Ovary (tissue), 3 donors: ENCODE data around the gene LDB2.

Source experiments
- POLR2A ChIP-seq: fragments of 450-650 bp; IDR thresholded peaks from one replicate; pipeline ENCODE4 v1.6.1; 2017; ENCODE audit warnings: antibody characterized with exemption, mild to moderate bottlenecking, moderate library complexity
- TF ChIP-seq, protein P1 (sequence below), 3 donors: fragments of 450-650 bp in 2 of 3; fragments of 200-600 bp in 1 of 3; IDR thresholded peaks; one replicate each; pipeline versions ENCODE4 v1.5.1 to v1.8.0; 2016 to 2022; ENCODE audit warnings: antibody characterized with exemption in 3 of 3, mild to moderate bottlenecking in 1 of 3
- donor health status: DM: no; HTN: no; CAD: no.

DNA sequence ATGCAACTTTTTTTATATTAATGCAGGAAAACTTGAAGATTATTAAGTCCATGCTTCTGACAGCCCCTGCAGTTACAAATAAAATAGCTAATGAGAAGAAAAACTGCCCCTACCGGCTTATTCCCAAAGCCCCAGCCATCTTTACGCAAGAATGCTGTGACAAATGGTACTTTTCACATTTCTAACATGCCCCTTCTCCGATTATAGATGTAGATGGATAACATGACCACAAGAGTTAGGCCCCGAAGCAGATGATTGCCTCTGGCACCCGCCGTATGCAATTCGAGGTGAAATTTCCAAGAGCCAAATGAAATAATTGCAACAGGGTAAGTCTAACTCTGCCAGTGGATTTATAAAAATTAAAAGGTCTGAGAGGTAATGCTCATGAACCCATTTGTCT lies 352.8 kb downstream of the LDB2 start:
- TF ChIP-seq, protein P1, sequence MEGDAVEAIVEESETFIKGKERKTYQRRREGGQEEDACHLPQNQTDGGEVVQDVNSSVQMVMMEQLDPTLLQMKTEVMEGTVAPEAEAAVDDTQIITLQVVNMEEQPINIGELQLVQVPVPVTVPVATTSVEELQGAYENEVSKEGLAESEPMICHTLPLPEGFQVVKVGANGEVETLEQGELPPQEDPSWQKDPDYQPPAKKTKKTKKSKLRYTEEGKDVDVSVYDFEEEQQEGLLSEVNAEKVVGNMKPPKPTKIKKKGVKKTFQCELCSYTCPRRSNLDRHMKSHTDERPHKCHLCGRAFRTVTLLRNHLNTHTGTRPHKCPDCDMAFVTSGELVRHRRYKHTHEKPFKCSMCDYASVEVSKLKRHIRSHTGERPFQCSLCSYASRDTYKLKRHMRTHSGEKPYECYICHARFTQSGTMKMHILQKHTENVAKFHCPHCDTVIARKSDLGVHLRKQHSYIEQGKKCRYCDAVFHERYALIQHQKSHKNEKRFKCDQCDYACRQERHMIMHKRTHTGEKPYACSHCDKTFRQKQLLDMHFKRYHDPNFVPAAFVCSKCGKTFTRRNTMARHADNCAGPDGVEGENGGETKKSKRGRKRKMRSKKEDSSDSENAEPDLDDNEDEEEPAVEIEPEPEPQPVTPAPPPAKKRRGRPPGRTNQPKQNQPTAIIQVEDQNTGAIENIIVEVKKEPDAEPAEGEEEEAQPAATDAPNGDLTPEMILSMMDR (IDR thresholded peaks at IDR 0.05): no peak
- no peak for TF ChIP-seq POLR2A
